OCI-LY7 (cell line): ENCODE results near the gene GMDS. TPM values are rescaled to one million over a fixed set of nuclear protein-coding genes. Genes with fewer than 3 reads are reported as not detected.

Experiments
- BruUV-seq: library from RNA; stranded (reverse); fragments of 400-500 nt; replicated peaks from 2 replicates; lab custom pipeline; 2021; lab: Mats Ljungman, UMichigan
- CTCF ChIA-PET: fragments of 300-600 bp; sonication (Branson Sonifier 250); formaldehyde crosslinking; loops from one replicate; lab custom pipeline; 2022; ENCODE audit warnings: antibody characterized with exemption; ENCODE audit not compliant: unreplicated experiment; lab: Charles Lee
- POLR2A ChIA-PET: fragments of 300-600 bp; sonication (Branson Sonifier 250); formaldehyde crosslinking; loops from one replicate; lab custom pipeline; 2022; ENCODE audit warnings: antibody characterized with exemption; lab: Charles Lee
- DNase-seq: peaks from one replicate; pipeline ENCODE4 v3.0.0-alpha.2; 2015; ENCODE audit warnings: low spot score
- H2AFZ ChIP-seq: fragments of 200-600 bp; sonication (generic), shearing (Covaris generic); 2 replicates; pipeline ENCODE4 v1.6.1; 2014; ENCODE audit warnings: mild to moderate bottlenecking, antibody characterized with exemption, low read length, moderate library complexity
- H3K27ac ChIP-seq: fragments of 200-600 bp; sonication (generic); 2 replicates; pipeline ENCODE4 v1.5.1; 2014; ENCODE audit warnings: mixed run types, low read depth, mild to moderate bottlenecking, moderate library complexity, low read length, inconsistent platforms; ENCODE audit not compliant: poor library complexity, severe bottlenecking
- H3K36me3 ChIP-seq: fragments of 200-600 bp; sonication (generic); 2 replicates; pipeline ENCODE4 v1.6.1; 2014; ENCODE audit warnings: mild to moderate bottlenecking, antibody characterized with exemption, low read length, moderate library complexity, mixed read lengths; ENCODE audit not compliant: insufficient read depth
- H3K4me1 ChIP-seq: fragments of 200-600 bp; sonication (generic); 2 replicates; pipeline ENCODE4 v1.5.1; 2014; ENCODE audit warnings: mild to moderate bottlenecking, low read length; ENCODE audit not compliant: insufficient read depth, poor library complexity, severe bottlenecking
- H3K4me2 ChIP-seq: fragments of 200-600 bp; sonication (generic); 2 replicates; pipeline ENCODE4 v1.6.1; 2014; ENCODE audit warnings: mild to moderate bottlenecking, low read length
- H3K4me3 ChIP-seq: fragments of 200-600 bp; sonication (generic); 2 replicates; pipeline ENCODE4 v1.5.1; 2014; ENCODE audit warnings: mild to moderate bottlenecking, low read depth, low read length; ENCODE audit not compliant: poor library complexity, severe bottlenecking
- H3K79me2 ChIP-seq: fragments of 200-600 bp; sonication (generic); 2 replicates; pipeline ENCODE4 v1.6.1; 2016; ENCODE audit warnings: low read depth, mild to moderate bottlenecking, low read length, moderate library complexity, mixed read lengths; ENCODE audit not compliant: insufficient read depth
- H3K9me2 ChIP-seq: fragments of 200-600 bp; sonication (generic); 2 replicates; pipeline ENCODE4 v1.6.1; 2016; ENCODE audit warnings: mild to moderate bottlenecking, low read length, mixed read lengths; ENCODE audit not compliant: insufficient read depth
- H3K9me3 ChIP-seq: fragments of 200-600 bp; sonication (generic); 2 replicates; pipeline ENCODE4 v1.6.1; 2014; ENCODE audit warnings: mild to moderate bottlenecking, mixed run types, low read length, mixed read lengths
- H4K20me1 ChIP-seq: fragments of 200-600 bp; sonication (generic); 2 replicates; pipeline ENCODE4 v1.6.1; 2014; ENCODE audit warnings: mild to moderate bottlenecking, antibody characterized with exemption, low read length, moderate library complexity, mixed read lengths; ENCODE audit not compliant: insufficient read depth
- EZH2phosphoT487 ChIP-seq: fragments of 200-600 bp; sonication (generic); IDR thresholded peaks from 2 replicates; pipeline ENCODE4 v1.6.1; 2018; ENCODE audit warnings: low read depth, borderline replicate concordance, mild to moderate bottlenecking, mixed run types, antibody characterized with exemption, low read length, moderate library complexity, mixed read lengths
- intact Hi-C: fragments of 100-400 bp; cut with micrococcal nuclease; formaldehyde crosslinking; loops from one replicate; pipeline ENCODE4 v1.10.0; 2022; ENCODE audit not compliant: unreplicated experiment
- total RNA-seq, 2 experiments: library from RNA; depleted of rRNA in 1 of 2; stranded (reverse); fragments of >200 nt in 1 of 2; shearing (Covaris generic) in 1 of 2; gene quantifications; 2 replicates each; pipeline ENCODE4 v1.2.3, GENCODE V29; 2014 to 2022
- TF ChIP-seq, protein P1 (sequence below): fragments of 200-600 bp; sonication (generic); conservative IDR thresholded peaks from 2 replicates; pipeline ENCODE4 v1.5.1; 2014; ENCODE audit warnings: mild to moderate bottlenecking, antibody characterized with exemption, low read length, moderate library complexity, mixed read lengths

The GMDS gene
- total RNA-seq, 2 experiments from 2014 or later: 9.9 to 26.8 TPM

DNA sequence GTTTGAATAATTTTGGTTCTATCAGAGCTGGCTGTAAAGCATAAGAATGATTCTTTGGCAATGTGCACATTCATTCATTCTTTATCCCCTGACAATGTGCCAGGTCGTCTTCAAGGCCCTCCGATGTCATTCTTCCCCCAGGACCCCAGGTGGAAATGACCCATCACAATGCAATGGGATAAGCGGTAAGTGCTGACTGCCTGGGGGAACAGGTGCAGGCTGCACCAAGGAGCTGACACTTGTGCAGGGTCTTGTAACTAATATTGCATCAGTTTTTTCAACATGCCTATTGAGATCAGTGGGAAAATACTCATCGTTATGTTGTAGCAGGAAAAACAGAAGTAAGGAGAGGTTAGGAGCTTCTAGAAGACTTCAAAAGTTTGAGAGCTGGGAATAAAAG is 530.1 kb downstream of the GMDS start:
- H3K4me1 ChIP-seq: no peaks in the 10 kb centered on the region
- no peaks in the 10 kb centered on the region for H3K79me2 ChIP-seq
- no peaks in the 10 kb centered on the region for H3K9me2 ChIP-seq
- H3K4me3 ChIP-seq: no peak overlapping the region
- H3K9me3 ChIP-seq: no peaks in the 10 kb centered on the region
- intact Hi-C loops: no loop called here
- ChIA-PET CTCF (no interaction called here), POLR2A (interaction anchor here (0.5 kb wide), 2 partner anchors 8 to 422 kb away, joined by 3 read pairs; no protein-coding TSS in a partner anchor)
- H3K4me2 ChIP-seq: no peak overlapping the region
- no TSS peak for BruUV-seq
- no peak overlapping the region for H2AFZ ChIP-seq
- H3K36me3 ChIP-seq: no peaks in the 10 kb centered on the region
- H3K27ac ChIP-seq: no peak overlapping the region
- no peak for DNase-seq
- no peaks in the 10 kb centered on the region for H4K20me1 ChIP-seq
- TF ChIP-seq, protein P1, sequence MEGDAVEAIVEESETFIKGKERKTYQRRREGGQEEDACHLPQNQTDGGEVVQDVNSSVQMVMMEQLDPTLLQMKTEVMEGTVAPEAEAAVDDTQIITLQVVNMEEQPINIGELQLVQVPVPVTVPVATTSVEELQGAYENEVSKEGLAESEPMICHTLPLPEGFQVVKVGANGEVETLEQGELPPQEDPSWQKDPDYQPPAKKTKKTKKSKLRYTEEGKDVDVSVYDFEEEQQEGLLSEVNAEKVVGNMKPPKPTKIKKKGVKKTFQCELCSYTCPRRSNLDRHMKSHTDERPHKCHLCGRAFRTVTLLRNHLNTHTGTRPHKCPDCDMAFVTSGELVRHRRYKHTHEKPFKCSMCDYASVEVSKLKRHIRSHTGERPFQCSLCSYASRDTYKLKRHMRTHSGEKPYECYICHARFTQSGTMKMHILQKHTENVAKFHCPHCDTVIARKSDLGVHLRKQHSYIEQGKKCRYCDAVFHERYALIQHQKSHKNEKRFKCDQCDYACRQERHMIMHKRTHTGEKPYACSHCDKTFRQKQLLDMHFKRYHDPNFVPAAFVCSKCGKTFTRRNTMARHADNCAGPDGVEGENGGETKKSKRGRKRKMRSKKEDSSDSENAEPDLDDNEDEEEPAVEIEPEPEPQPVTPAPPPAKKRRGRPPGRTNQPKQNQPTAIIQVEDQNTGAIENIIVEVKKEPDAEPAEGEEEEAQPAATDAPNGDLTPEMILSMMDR: no peak
- no peak for TF ChIP-seq EZH2phosphoT487

DNA sequence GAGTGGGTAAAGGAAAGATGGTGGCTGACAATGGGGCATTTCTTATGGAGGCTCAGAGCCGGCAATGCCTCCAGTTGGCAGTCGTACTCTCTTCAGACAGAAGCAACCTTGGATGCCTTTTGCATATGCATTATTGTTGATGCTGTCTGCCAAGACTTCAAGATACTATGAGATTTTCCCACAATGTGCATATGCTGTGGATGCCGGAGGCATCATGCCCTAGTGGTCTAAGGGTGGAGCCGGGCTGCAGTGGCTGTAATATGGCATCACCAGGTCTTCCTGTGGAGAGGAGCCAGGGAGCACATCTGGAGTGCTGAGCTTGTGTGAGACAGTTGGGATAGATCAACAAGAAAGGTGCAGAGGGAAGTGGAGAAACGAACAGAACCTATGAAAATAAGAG is 530.8 kb downstream of the GMDS start:
- no peaks in the 10 kb centered on the region for H3K4me1 ChIP-seq
- no peak for TF ChIP-seq EZH2phosphoT487
- TF ChIP-seq, protein P1: no peak
- ChIA-PET POLR2A (interaction anchor here (0.5 kb wide), 1 partner anchor 9 kb away, joined by 3 read pairs; no protein-coding TSS in a partner anchor), CTCF (no interaction called here)
- no peaks in the 10 kb centered on the region for H3K9me2 ChIP-seq
- no peaks in the 10 kb centered on the region for H3K36me3 ChIP-seq
- no peaks in the 10 kb centered on the region for H4K20me1 ChIP-seq
- H3K27ac ChIP-seq: no peak overlapping the region
- no peak overlapping the region for H2AFZ ChIP-seq
- intact Hi-C loops: no loop called here
- no peaks in the 10 kb centered on the region for H3K79me2 ChIP-seq
- H3K4me3 ChIP-seq: no peak overlapping the region
- DNase-seq: no peak
- H3K4me2 ChIP-seq: no peak overlapping the region
- no peaks in the 10 kb centered on the region for H3K9me3 ChIP-seq
- no TSS peak for BruUV-seq

DNA sequence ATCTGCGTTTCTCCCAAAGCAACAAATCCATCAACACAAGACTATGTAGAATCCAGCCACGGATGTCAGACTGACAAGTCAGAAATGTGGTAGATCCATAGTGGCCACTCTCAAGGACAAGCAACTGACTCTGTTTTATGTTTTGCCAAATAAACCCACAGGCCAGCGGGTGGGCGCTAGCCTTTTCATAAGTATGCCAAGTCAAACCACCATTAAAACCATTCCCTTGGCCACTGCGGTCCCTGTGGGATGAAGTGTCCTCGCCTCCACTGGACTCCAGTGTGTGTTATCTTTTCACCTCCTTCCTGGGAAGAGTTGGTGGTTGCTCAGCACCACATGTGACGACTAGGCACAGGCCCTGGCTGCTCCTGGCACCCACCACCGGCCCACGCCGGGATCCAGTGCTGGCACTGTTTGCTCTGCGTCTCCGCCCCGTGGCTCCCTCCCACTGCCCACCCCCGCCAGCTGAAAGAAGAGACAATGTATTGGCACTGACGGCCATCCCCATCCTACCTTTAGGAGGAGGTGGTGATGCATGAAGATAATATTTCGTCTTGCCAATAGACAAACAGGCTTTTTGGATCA is 532.3 kb downstream of the GMDS start:
- CTCF ChIA-PET: no interaction called here
- H3K79me2 ChIP-seq: no peaks in the 10 kb centered on the region

More for the DNA sequence above, 532.3 kb downstream of the GMDS start:
- Histone ChIP-seq H3K27ac (no peak overlapping the region), H4K20me1 (no peaks in the 10 kb centered on the region), H3K4me2 (no peak overlapping the region), H3K4me3 (no peak overlapping the region), H3K9me2 (no peaks in the 10 kb centered on the region), H3K36me3 (no peaks in the 10 kb centered on the region), H3K4me1 (no peaks in the 10 kb centered on the region), H3K9me3 (no peaks in the 10 kb centered on the region), H2AFZ (no peak overlapping the region)
- POLR2A ChIA-PET: no interaction called here
- DNase-seq: no peak
- intact Hi-C loops: no loop called here
- TF ChIP-seq, protein P1: no peak
- BruUV-seq: no TSS peak
